Sigmoid colon (tissue), 4 donors: Measurements from ENCODE around the gene PAQR4.

Experiments used
- CTCF ChIP-seq, 4 experiments: fragments of 450-650 bp in 3 of 4; fragments of 200-600 bp in 1 of 4; IDR thresholded peaks; one replicate each; pipeline ENCODE4 v1.5.1; 2016 to 2019; ENCODE audit warnings: antibody characterized with exemption in 4 of 4, mild to moderate bottlenecking in 3 of 4, moderate library complexity in 2 of 4
- POLR2A ChIP-seq, 2 donors: fragments of 450-650 bp; IDR thresholded peaks; one replicate each; pipeline ENCODE4 v1.6.1; 2016; ENCODE audit warnings: antibody characterized with exemption in 2 of 2, mild to moderate bottlenecking in 2 of 2, moderate library complexity in 2 of 2
- POLR2AphosphoS5 ChIP-seq, 4 donors: sonication (generic); formaldehyde crosslinking; IDR thresholded peaks; one replicate each; pipeline ENCODE4 v1.6.1; 2017; ENCODE audit warnings: antibody characterized with exemption in 4 of 4

- TF ChIP-seq CTCF (IDR thresholded peaks at IDR 0.05) (no peak), POLR2A (IDR thresholded peaks at IDR 0.05) (no peak), POLR2AphosphoS5 (IDR thresholded peaks at IDR 0.05) (no peak)
These were observed 36.0 kb upstream of the PAQR4 start for GRCh38 chr16:2933136-2933535.
